Urothelium cell line (cell line): ENCODE data around the gene C4orf54.

Source experiments
- DNase-seq: peaks from one replicate; pipeline ENCODE4 v3.0.0; 2011; ENCODE audit warnings: low spot score, mixed read lengths
- FAIRE-seq: peaks from 2 replicates; lab custom pipeline; 2011; peaks lifted over from hg19 to GRCh38; lab: Jason Lieb, UNC

The C4orf54 gene

GRCh38 chr4:99625369-99625768 is 32.3 kb downstream of the C4orf54 start:
- DNase-seq (no peak), FAIRE-seq (no peak)

GRCh38 chr4:99624141-99624719 is 33.4 kb downstream of the C4orf54 start:
- no peak for FAIRE-seq
- no peak for DNase-seq

GRCh38 chr4:99622341-99622740 is 35.3 kb downstream of the C4orf54 start:
- no peak for DNase-seq
- FAIRE-seq: no peak

- no peak for DNase-seq
- FAIRE-seq: no peak
Observed at GRCh38 chr4:99617374-99617773, 40.3 kb downstream of the C4orf54 start.

- DNase-seq (no peak), FAIRE-seq (no peak)
Observed at GRCh38 chr4:99615170-99615820, 42.3 kb downstream of the C4orf54 start.

GRCh38 chr4:99614491-99614890 is 43.1 kb downstream of the C4orf54 start:
- DNase-seq (no peak), FAIRE-seq (no peak)

- FAIRE-seq: no peak
- DNase-seq: no peak
Observed at GRCh38 chr4:99612704-99613103, 44.9 kb downstream of the C4orf54 start.

GRCh38 chr4:99612281-99612680 is 45.3 kb downstream of the C4orf54 start:
- DNase-seq (no peak), FAIRE-seq (no peak)

GRCh38 chr4:99610605-99611175 is 46.9 kb downstream of the C4orf54 start:
- FAIRE-seq (no peak), DNase-seq (no peak)

GRCh38 chr4:99608417-99608816 is 49.2 kb downstream of the C4orf54 start:
- FAIRE-seq: no peak
- no peak for DNase-seq
